ENCODE data around the gene DEK.

The DEK gene

DNA sequence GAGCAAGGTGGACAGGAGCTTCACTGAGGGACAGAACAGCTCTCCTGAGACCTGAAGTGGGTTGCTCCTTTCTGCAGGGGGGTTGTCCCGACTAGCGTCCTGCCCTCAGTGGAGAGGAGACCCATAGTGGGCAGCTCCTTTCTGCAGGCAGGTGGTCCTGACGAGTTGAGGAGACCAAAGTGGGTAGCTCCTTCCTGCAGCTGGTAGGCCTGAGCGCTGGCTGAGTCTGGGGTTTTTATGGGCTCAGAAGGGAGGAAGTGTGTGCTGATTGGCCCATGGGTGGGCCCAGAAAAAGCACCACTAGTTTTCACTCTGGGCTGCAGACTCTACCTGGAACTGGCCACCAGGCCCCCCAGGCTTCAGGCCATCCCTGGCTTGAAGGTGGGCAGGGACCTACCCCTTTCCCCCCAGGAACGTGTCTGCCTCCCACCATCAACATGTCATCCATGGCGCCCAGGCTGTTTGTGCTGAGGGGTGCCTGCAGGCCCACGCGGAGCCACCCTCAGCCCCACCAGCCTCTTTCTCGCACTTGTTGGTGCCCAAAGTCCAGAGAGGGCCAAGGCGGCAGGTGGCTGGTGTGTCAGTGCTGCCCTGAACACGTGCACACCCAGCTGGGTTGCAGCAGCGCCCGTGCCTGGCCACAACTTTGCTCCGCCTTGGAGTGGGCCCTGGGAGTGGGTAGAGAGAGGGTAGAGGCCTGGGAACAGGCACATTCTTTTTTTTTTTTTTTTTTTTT, 1.6 kb upstream of the DEK start:
- DNase-seq (ENCODE audit: low spot score): no peak

GRCh38 chr6:18264923-18265377, 620 bp upstream of the DEK start:
- no peak for DNase-seq (ENCODE audit: low spot score)

GRCh38 chr6:18263418-18264218, 712 bp downstream of the DEK start:
- peak; percentile 13 for DNase-seq (ENCODE audit: low spot score)

DNA sequence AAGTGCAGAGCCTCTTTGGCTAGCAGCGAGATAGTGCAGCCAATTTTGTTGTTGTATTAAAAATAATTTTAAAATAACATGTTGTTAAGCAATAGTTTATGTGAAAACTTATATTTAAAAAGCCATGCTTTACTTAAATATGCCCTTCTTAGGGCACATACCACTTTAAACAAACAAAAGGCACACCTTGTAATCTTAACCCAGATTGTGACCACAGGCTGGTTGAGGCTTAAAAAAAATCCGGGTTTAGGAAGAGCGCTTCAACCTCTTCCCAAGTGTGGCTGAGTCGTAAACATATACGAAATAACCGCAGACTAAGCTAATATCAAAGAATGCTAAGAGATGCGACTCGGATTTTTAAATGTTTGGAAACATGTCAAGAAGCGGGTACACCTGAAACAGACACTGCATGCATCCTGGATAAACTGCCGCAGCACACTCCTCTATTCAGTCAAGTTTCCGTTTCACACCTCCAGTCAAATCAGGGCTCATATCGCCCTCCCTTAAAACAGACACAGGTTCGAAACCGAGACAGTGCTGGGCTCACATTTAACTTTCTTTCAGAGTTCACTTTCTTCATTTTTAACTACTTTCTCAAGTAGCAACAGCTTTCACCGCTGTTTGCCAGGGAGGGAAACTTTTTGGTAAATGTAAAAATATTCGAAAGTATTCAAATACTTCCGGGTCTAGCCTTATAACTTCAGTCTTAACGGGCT, 1.5 kb downstream of the DEK start:
- DNase-seq (ENCODE audit: low spot score): peak; percentile 34

- no peak for DNase-seq (ENCODE audit: low spot score)
Observed at GRCh38 chr6:18261877-18262276, 2.5 kb downstream of the DEK start.

DNA sequence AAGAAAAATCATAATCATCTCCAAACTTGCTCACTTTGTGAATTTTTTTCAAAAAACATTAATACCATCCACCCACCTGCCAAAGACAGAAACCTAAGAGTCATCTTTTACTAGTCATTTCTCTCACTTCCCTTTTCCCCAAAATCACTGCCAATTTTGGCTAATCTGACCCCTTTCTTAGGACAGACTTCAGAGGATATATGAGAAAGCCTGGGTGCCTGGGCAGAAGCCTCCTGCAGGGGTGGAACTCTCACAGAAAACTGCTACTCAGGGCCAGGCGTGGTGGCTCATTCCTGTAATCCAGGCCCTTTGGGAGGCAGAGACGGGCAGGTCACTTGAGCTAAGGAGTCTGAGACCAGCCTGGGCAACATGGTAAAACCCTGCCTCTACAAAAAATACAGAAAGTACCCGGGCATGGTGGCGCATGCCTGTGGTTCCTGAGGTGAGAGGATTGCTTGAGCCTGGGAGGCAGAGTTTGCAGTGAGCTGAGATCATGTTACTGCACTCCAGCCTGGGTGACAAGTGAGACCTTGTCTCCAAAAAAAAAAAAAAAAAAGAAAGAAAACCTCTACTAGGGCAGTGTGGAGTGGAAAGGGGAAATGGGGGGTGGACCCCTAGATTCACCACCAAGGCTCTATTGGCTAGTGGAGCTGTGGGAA, 3.8 kb downstream of the DEK start:
- DNase-seq (ENCODE audit: low spot score): peak; percentile 14

GRCh38 chr6:18259675-18260447, 4.5 kb downstream of the DEK start:
- no peak for DNase-seq (ENCODE audit: low spot score)

DNA sequence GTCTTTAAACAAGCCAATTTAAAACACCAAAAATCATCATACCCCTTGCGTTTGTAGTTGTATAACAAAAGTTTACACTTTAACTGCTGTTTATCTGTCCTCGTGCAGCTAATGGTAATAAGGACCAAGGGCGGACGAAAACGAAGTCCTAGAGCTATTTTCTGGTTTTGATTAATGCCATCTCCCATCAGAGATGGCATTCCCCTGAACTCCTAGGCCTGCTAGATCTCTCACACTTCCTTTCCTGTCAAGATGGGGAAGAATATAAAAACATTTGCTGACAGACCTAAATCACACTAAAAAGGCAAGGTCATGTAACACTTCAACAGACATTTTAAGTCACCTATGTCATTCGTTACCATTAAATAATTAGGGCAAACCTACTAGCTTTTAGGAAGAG, 9.5 kb downstream of the DEK start:
- DNase-seq (ENCODE audit: low spot score): no peak

DNA sequence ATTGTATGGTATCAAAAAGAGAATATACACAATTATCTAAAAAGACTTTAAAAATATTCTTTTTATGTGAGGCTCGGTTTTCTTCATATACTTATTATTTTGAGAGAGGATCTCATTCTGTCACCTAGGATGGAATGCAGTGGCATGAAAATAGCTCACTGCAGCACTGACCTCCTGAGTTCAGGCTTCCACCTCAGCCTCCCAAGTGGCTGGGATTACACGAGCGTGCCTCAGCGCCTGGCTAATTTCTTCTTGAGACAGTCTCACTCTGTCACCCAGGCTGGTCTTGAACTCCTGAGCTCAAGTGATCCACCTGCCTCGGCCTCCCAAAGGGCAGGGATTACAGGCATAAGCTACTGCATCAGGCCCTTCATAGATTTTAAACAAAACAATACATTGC, 10.7 kb downstream of the DEK start:
- DNase-seq (ENCODE audit: low spot score): no peak

DNA sequence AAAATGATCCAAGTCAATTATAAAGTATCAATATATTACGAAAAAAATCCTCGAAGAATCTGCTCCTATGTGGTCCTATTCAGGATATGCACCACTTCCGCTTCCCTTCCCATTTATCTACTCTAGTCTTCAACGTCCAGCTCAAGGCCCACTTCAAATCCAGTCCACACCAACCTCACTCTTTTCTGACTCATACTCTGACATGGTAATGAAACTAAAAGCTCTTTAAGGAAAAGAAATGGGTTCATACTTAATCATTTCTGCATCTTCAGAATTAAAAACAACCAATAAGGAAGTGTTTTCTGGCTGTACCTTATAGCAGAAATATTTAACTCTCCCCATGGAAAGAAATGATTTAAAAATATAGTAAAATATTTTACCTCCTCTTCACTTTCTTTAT, 15.1 kb downstream of the DEK start:
- DNase-seq (ENCODE audit: low spot score): no peak

DNA sequence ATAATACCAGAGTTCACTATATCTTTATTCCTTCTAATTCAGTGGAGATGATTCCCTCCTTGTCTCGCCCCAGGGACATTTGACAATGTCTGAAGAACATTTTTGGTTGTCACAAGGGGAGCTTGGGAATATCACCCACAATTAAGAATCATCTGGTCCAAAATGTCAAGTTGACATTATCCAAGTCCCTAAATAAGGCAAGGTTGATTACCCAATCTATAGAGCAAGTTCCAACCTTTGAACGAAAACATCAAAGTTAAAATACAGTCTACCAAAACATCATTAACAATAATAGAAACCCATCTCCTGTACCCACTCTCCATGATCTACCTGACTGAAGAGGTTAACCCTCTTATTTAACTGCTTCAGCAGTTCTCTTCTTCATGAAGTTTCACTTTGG, 15.6 kb downstream of the DEK start:
- no peak for DNase-seq (ENCODE audit: low spot score)

- no peak for DNase-seq (ENCODE audit: low spot score)
Observed at GRCh38 chr6:18247002-18247401, 17.3 kb downstream of the DEK start.

- no peak for DNase-seq (ENCODE audit: low spot score)
Observed at GRCh38 chr6:18246205-18246604, 18.1 kb downstream of the DEK start.

- peak; percentile 35 for DNase-seq (ENCODE audit: low spot score)
Observed at GRCh38 chr6:18245642-18246041, 18.7 kb downstream of the DEK start.

- no peak for DNase-seq (ENCODE audit: low spot score)
Observed at GRCh38 chr6:18245079-18245478, 19.3 kb downstream of the DEK start.

GRCh38 chr6:18244251-18244650, 20.1 kb downstream of the DEK start:
- no peak for DNase-seq (ENCODE audit: low spot score)

DNA sequence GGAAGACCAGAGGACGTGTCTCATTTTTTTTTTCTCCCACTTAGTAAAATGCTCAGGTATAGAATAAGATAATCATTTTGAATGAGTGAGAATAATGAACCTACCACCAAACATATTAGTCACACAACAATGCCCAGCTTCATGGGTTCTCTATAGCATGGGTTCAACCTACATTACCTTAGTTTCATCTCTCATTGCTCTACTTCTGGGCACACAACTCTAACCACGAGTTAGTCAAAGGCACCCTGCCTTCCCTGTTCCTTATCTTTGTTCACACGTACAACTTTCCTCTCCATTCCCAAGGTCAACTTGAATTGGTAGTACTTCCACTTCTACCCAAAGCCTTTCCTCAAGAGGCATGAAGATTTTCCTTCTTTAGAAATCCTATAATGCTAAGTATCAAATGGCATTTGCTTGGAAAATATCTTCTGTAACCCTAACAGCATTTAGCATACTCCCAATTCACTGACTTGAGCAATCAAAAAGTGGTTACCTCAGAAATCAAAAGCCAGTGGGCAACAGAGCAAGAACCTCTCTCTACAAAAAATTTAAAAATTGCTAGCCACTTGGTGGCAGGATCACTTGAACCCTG, 20.9 kb downstream of the DEK start:
- no peak for DNase-seq (ENCODE audit: low spot score)

DNA sequence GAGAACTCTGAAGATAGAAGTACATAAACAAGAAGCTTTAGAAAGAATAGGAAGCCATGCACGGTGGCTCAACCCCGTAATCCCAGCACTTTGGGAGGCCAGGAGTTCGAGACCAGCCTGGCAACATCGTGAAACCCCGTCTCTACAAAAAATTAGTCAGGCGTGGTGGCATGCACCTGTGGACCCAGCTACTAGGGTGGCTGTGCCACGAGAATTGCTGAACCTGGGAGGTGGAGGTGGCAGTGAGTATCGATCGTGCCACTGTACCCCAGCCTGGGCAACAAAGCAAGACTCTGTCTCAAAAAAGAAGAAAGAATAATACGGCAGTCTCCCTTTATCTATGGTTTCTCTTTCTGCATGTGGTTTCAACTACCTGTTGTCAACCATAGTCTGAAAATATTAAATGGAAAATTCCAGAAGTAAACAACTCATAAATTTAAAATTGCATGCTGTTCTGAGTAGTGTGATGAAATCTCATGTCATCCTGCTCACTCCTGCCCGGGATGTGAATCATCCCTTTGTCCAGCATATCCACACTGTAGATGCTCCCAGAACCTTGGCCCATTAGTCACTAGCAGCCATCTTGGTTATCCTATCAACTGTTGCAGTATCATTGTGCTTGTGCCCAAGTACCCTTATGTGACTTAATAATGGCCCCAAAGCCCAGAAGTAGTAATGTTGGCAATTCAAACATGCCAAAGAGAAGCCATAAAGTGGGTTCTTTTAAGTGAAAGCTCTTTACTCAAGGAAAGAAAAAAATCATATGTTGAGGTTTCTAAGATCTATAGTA, 22.1 kb downstream of the DEK start:
- DNase-seq (ENCODE audit: low spot score): no peak

- peak; percentile 24 for DNase-seq (ENCODE audit: low spot score)
Observed at GRCh38 chr6:18241208-18242038, 22.9 kb downstream of the DEK start.

Data from CD4-positive, alpha-beta T cell treated with Interleukin-15 for 4 hours (primary cell).